ENCODE data around the gene ZNF526.

Gene ZNF526

GRCh38 chr19:42197375-42197817, 22.7 kb upstream of the ZNF526 start:
- DNase-seq = no peak

- DNase-seq = peak; percentile 40
These were observed 21.3 kb upstream of the ZNF526 start for GRCh38 chr19:42198676-42199439.

GRCh38 chr19:42199440-42200115, 20.5 kb upstream of the ZNF526 start:
- DNase-seq = no peak

DNA sequence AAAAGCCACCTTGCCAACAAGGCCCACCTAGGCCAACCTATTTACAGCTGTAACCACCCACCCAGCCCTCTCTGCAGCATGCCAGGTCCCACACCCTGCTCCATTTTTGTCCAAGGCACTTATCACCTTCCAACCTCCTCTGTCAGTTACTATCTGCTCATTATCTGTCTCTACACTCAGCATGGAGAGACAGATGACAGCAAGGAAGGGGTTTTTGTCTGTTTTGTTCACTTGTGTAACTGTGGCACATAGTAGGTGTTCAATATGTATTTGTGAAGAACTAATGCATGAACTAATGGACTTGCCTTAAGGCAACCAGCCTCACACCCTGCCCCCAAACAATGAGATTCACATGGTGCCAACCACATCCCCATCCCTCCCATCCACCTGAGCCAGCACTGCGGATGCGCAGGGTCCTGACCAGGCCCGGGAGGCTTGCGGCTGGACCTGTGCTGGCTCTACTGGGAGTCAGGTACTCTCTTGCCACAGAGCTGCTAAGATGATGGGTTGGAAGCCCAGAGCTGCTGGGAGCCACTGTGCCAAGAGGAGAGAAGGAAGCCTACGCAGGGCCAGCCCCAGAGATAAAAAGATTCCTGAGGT, 19.9 kb upstream of the ZNF526 start:
- no peak for DNase-seq

- no peak for DNase-seq
These were observed 18.4 kb upstream of the ZNF526 start for GRCh38 chr19:42201489-42202289.

GRCh38 chr19:42202290-42202880, 17.7 kb upstream of the ZNF526 start:
- DNase-seq = no peak

DNA sequence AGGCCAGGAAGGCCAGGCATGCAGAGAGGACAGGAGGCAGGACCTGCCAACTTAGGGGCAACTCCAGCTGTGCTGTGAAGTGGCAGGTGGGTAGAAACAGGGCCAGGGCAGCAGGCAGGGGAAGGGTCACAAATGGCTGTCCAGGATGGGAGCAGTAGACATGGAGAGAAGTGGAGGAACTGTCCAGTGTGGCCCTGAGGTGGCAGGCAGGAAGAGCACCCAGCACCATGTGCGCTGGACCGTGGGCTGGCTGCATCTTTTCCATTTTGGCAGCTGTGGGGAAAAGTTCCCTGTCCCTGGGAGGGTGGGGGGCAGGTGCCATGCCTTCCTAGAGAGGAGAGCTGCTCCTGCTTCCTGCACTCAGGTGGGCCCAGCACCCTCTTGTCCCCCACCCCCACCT, 16.4 kb upstream of the ZNF526 start:
- DNase-seq = no peak

GRCh38 chr19:42204664-42205063, 15.4 kb upstream of the ZNF526 start:
- no peak for DNase-seq

- DNase-seq = no peak
These were observed 13.0 kb upstream of the ZNF526 start for GRCh38 chr19:42206871-42207755.

- no peak for DNase-seq
These were observed 12.3 kb upstream of the ZNF526 start for GRCh38 chr19:42207767-42208271.

GRCh38 chr19:42208612-42209011, 11.5 kb upstream of the ZNF526 start:
- DNase-seq = no peak

- no peak for DNase-seq
These were observed 7.2 kb upstream of the ZNF526 start for GRCh38 chr19:42212886-42213285.

DNA sequence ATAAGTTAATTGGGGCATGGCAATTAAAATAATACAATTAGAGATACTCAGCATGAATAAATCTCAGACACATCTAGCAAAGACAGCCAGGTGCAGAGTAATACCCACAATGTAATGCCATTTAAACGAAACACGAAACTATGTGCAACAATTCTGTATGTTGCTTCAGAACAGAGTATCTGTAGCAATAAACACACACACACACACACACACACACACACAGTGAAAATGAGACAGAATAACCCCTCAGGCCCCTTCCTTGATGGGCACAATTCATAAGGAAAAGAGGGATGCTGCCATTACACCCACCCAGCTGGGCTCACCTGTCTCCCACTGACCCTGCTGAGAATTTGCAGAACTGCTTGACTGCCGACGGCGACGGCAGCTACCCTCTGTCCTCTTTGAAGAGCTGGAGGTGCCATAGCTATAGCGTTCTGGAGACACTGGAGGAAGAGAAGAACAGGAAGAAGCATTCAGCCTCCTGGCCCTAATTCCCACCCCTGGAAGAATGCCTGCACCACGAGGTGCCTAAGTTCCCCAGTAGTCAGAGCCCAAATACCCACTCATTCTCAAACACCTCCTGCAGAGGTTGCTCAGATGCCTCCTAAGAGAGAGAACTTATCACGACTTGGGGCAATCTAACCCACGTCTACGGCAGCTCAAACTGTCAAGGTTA, 5.2 kb upstream of the ZNF526 start:
- no peak for DNase-seq

DNA sequence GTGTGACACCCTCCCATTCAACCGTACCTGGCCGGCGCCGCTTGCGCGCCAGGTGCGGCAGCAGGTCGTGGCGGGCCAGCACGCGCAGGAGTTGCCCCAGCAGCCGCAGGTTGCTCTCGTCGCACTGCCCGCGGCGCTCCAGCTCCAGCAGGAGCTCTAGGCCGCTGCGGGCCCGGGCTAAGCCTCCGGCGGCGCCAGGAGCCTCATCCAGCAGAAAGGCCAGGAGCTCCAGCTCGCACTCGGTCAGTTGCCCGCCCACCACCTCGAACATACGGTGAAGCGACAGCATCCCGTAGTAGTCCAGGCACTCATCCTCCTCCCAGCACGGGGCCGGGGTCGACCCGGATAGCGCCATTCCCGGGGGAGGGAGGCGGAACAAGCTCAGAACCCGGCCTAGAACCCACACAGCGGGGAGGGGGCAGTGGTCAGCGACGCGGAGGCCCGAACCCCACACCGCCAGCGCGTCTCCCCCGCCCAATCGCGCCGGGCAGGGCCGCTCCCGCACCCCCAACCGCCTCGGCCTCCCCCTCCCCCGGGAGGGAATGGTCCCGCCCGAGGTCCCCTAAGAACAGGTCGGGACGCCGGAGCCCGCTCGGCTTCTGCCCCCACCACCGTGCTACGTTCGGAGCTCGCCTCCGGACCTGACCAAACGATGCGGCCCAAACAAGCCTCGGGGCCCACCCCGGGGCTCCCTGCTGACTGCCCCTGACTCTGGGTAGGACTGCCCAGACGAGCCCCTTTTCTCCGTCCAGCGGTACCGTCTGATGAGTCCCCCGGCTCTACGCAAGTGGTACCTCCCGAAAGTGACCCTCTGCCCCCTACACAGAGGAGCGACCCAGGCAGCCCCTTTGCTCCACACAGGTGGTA, 3.2 kb upstream of the ZNF526 start:
- DNase-seq = no peak

- DNase-seq = peak; percentile 100
These were observed 2.3 kb upstream of the ZNF526 start, which contains the start of gene DEDD2 for GRCh38 chr19:42217520-42218437. Gene DEDD2, minus strand, starts transcription at chr19:42217677. Its CDS starts 670 bp downstream, at chr19:42217007.

DNA sequence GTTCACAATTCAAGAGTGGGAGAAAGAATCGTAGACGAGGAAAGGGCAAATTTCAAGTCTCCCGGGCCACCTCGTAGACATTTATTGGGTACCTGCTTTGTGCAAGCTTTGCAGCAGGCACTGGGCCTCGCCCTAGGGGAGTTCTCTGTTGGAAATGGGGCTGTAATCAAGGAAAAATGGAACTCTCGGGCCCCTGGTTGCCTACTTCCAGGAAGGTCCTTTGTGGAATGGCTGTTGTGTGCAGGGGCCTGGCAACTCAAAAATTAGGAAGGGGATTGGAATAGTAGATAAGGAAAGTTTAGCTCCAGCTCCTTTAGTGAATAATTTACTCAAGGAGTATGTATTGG, 612 bp downstream of the ZNF526 start:
- DNase-seq = no peak

GRCh38 chr19:42224940-42225717, 5.0 kb downstream of the ZNF526 start:
- DNase-seq = no peak

- DNase-seq = no peak
These were observed 5.7 kb downstream of the ZNF526 start for GRCh38 chr19:42225718-42226292.

Measured in activated T-cell treated with anti-CD3 and anti-CD28 coated beads for 4 hours (primary cell).